GM21717 (cell line): ENCODE measurements around the gene SUN2.

Source experiments
- ATAC-seq: cut with Tn5 transposase; IDR thresholded peaks from one replicate; pipeline ENCODE4 v1.9.1; 2021; ENCODE audit warnings: mild to moderate bottlenecking, moderate library complexity; ENCODE audit not compliant: unreplicated experiment

SUN2 gene

DNA sequence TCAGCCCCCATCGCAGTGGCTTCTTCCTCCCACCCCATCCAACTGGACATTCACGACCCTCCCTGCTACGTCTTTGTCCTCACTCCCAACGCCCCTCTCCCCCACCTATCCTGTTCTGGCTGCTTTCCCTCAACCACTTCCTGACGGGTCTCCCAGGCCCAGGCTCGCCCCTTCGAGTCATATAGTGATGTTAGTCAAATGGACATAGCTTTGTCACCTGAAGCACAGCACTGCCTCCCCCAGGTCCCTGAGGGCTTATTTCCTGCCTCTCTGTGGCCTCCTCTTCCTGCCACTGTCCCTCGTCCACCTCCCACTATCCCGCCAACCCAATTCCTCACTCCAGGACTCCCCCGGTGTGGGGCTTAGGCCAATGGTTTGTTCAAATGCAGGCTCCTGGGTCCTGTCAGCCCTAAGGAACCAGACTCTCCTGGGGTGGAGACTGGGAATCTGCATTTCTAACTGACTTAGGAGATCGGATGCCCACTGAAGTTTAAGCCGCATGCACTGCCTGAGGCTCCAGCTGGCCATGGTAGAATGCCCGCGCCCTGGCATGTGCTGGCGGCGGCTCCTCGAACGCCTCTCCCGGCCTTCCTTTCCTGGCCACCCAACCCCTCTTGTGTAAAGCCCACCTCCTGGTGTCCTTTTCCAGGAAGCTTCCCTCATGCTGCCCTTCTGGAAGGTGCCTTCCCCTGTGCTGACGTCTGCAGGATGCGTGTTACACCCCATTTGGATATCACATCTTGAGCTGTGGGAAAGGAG is 18.3 kb downstream of the SUN2 start:
- no peak for ATAC-seq

DNA sequence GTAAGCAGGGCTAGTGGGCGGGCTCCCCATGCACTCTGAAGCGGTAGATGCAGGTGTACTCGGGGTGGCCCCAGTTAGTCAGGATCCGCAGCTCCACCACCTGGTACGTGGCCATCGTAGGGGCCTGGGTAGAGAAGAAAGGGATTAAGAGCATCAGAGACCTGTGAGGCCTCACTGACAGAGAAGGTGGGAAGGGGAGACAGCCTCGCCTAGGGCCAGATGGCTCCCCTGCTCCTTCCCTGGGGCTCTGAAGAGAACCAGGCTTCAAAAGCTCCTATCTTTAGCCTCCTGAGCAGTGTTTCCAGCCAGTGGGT is 19.6 kb downstream of the SUN2 start:
- no peak for ATAC-seq

DNA sequence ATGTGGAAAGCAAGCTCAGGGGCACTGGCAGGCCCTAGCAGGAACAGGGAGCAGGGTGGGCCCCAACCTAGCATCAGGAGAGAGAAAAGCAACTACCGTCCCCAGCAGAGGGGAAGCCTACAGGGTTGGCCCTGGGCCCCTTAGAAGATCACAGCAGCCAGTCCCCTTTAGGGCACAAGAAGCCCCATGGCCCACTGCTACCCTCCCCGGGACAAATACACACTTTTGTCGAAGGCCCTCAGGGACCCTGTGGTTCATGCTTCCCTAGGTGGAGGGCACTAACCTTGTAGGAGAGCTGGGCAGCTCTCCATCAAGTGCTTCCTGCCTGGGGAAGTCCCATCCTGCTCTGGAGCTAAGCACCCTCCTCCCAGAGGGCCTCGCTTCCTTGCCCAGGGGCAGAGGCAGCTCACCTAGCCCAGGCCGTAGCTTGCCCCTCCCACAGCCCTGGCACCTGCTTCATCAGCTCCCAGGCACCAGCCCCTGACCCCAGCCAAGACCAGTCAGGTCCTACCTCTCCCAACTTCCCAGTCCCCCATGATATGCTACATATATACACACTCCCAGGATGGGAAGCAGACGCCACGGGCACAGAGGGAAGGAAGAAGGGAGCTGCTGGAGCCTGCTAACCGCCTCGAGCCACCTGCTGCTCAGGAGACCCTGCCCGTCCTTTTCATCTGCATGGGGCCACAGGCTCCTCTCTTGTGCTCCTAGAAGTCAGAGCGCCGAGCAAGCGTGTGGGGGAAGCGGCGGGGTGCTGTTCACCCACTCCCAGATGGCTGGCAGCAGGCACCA is 20.1 kb downstream of the SUN2 start:
- ATAC-seq = no peak

DNA sequence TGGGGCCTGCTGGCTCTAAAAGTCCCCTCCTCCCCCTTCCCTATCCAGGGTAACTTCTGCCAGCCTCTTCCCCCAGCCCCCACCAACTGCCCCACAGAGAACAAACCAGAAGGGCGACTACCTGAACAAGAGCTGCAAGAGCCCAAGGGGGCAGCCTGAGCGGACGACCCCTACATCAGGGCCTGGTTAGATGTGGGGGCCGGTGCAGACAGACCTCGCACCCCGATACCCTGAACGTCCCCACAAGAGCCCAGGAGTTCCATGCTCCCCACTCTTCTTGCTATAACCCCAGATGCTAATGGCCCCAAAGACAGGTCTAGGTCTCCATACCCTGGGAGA is 20.7 kb downstream of the SUN2 start:
- no peak for ATAC-seq

DNA sequence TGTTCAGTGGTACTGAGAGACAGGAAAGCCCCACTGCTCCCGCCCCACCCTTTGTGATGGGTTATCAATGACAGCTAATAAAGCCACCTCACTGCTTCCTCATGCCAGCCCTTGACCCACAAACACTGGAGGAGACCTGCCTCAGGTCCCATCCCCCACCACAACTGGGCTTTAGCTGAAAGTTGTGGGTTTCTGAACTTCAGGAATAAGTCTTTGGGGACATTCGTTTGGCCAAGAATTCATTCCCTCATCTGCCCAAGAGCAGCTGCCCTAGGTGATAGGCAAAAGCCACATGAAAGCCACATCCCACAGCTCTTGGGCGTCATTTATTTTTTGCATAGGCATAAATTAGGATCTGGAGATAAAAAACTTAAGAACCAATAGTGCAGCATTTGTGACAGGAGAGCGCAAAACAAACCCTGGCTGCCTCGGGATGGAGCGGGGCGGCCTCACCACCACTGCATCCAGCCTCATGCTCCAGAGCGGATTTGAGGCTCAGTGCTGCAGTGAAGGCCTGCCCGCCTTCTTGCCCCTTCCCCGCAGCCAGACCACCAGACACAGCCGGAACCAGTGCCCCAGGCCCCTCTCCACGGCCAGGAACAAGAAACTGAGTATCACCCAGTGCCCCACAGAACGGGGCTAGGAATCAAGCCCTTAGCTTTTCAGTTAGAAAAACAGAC is 21.2 kb downstream of the SUN2 start:
- no peak for ATAC-seq

DNA sequence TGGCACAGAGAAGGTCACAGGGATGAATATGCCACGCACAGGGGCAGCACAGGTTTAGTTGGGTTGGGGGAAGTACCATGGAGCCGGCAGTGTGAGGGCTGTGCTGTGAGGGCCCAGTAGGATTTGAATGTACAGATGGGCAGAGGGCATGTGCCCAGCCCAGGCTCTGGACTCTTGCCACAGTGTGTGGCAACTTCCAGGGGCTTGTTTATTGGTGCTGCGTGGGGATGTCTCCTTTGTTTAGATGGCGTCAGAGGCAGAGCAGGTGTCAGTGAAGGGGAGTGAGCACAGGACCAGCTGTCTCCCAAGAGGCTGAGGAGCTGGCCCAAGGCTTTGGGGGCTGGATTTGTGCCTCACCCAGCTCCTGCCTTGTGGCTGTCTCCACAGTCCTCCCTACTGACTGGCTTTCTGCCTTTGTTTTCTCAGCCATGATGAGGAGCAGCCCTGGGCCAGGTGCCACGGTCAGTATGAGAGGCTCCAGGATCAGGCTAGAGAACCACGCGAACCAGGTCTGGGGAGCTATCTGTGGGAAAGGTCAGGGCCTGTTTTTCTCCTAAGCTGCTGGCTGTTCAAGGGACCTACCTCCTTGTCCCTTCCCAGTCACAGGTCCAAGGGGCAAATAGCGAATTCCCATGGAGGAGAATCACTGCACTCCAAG is 21.9 kb downstream of the SUN2 start:
- ATAC-seq = no peak

DNA sequence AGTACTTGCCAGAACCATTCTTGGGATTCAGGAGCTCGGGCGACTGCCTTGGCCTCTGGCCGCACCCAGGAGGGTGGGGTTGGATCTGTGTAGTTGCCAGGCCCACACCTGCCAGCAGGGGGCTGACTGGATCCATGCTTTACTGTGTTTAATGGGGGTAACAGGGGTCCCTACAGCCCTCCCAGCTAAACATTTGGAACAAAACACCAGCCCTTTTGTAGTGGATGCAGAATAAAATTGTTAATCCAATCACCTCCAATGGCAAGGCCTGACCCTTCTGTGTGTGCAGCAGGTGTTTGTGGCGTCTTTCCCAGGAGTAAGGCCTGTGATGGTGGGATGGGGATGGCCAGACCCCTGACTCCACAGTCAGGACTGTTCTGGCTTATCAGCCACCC is 22.5 kb downstream of the SUN2 start:
- no peak for ATAC-seq

DNA sequence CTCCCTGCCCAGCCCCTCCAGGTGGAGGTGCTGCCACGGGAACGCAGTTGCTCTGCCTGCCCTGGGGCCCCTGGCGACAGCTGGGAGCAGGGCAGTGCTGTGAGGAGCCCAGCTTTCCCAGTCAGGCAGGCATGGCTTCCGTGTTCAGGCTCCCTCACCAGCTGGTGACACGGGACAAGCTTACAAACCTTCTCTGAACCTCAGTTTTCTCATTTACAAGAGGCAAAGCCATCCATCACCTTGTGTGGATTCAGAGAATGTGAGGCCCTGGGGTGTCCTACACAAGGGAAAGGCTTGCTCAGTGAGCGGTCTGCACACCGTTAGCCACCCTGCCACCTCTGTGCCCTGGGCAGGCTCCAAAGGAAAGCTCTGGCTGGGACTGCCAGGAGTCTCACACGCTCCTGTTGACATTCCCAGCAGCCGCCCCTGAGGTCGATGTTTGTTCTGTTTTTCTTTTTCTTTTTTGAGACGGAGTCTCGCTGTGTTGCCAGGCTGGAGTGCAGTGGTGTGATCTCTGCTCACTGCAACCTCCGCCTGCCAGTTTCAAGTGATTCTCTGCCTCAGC is 23.5 kb downstream of the SUN2 start:
- ATAC-seq = no peak

DNA sequence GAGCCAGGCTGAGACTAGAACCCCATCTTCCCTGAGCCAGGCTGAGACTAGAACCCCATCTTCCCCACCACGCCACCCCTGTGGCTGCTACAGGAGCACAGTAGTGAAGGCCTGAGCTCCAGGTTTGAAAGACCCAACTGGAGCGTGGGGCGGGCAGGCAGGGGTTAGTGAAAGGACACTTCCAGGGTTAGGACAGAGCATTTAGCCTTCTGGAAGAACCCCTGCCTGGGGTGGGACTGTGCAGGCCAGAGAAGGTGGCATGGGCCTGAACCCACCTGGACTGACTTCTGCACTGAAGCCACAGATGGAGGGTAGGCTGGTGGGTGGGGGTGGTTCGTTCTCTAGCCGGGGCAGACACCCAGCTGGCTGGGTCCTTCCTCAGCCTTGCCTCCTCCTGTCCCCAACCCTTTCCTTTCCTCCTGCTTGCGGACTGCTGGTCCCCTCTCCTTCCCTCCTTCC is 24.1 kb downstream of the SUN2 start:
- ATAC-seq = no peak

DNA sequence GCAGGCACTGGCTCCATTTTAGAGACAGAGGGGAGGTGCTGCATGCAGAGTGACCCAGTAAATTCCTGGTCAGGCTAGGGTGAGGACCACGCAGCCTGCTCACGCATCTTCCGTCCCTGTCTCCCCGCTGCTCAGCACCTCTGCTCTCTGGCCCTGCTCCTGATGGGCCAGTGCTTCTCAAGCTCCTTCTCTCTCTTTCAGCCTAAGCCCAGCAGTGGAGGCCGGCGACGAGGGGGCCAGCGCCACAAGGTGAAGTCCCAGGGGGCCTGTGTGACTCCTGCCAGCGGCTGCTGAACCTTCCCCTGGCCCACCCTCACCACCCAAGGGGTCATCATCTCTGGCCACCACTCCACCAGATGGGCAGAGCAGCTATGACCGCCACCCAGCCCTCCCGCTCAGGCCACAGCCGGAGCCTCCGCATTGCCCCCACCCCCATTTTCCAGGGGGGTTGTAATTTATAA is 25.4 kb downstream of the SUN2 start:
- ATAC-seq = no peak

DNA sequence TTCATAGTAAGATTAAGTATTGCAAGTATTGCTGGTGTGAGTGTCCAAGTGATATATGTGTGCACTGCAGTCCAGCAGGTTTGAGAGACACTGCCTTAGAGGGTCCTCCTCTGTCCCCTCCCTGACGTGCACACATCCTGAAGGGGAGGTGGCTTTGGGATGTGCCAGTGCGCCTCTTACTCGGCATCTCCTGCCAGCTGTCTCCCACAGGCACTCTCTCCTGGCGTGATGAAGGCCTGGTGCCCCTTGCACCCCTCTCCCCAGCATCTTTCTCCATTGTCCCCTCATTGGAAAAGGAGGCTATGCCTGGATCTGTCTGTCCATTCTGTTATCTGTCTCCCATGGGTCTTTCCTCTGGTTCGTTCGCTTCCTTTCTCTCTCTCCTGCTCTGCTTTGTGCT is 25.9 kb downstream of the SUN2 start:
- no peak for ATAC-seq

DNA sequence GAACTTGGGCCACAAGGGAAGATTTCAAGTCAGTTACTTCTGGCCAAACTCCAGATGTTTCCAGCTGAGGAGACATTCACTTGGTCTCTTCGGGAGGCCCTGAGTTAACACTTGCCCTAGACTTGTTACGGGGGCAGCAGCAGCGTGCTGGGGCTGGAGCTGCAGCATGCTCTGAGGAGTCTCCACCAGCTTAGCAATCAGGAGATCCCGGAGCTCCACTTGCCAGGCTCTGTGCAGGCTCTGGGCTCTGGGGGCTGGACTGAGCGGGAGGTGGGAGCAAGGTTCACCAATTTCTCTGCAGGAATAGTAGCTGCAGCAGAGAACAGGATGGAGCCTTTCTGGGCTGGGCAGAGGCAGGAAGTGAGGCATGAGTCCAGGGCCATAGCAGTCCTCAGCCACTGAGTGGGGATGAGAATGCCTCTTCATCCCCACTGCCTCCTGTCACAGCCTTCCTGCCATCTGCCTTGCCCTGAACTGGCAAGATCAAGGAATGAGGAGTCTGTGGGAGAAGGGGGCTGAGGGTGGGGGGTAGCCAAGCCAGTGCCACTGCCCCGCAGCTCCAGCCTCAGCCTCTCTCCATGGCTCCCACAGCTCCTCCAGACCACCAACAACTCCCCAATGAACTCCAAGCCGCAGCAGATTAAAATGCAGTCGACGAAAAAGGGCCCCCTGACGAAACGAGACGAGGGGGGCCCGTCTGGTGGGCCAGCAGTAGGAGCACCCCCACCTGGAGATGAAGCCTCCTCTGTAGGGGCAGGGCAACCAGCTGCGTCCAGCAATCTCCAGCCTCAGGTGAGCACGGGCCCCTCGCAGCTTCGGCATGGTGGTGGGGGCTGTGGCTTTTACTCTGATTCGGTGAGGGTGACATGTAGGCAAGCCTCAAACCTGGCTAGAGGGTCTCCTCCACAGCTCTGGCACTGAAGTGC is 26.7 kb downstream of the SUN2 start:
- no peak for ATAC-seq

DNA sequence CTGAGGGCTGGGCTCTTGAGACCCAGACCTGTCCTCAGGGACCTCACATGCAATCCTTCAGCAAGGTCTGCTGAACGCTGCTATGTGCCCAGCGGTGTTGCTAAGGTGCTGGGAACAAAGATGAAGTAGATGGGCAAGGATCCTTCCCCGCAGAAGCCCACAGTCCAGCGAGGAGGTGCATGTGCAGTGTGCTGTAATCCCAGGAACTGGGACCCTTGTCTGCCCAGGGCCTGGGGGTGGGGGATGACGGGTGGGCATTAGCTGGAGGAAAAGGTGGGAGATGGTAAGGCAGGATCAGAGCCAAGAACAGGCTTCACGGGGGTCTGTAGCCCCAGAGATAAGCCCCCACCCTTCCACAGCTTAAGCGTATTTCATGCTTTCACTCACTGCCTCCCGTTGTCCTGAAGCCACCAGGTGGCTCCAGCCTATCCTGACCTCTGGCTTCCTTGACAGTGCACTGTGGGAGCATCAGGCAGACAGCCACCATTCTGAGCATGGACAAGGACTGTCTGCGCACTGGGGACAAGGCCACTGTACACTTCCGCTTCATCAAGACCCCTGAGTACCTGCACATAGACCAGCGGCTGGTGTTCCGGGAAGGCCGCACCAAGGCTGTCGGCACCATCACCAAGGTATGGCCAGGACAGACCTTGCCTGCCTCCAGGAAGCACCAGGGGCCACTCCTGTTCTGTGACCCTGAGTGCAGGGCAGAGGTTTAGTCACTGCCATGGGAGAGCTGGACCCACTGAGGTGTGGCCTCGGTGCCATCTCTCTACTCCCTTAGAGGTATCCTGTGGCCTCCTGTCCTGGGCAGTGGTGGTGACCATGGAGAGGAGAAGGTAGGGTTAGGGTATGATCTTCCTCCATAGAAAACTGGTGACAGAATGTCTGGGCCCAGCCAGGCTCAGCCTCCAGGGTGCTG is 28.0 kb downstream of the SUN2 start:
- no peak for ATAC-seq

DNA sequence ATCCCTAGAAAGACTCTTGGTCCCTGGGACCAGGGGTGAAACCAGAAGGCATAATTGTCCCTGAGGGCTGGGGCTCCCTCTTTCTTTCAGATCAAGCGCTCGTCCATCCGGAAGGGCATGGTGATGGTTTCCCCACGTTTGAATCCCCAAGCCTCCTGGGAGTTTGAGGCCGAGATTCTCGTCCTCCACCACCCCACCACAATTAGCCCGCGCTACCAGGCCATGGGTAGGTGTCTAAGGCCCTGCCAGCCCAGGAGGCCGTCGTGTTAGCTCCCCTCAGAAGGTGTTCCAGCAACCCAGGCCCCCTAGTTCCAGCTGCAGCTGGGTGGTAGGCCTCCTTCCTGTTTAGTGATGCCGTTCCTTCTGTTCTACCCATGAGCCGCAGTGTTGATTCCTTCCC is 28.7 kb downstream of the SUN2 start:
- ATAC-seq = no peak

DNA sequence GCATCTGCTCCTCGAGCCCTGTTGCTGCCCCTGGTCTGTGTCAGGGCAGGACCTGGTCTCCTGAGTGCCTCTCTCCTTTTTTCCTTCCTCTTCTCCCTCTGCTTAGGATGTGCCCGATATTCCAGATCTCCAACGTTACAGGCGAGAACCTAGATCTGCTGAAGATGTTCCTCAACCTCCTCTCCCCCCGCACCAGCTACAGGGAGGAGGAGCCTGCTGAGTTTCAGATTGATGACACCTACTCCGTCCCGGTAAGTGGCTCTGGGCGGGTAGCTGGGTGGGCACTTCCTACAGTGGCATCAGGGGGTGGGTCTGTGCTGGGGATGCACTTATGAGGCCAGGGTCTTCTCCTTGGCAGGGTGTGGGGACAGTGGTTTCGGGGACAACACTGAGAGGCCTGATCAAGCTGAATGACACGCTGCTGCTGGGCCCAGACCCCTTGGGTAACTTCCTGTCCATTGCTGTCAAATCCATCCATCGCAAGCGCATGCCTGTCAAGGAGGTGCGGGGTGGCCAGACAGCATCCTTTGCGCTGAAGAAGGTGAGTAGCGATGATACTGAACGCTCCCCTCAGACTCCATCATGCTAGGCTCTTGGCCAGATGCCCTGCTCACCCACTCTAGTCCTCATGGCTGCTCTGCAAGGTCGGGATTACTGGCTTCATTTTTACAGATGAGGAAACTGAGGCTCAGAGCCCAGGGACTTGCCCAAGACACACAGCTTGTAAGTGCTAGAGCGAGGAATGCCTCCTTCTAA is 29.7 kb downstream of the SUN2 start:
- no peak for ATAC-seq

DNA sequence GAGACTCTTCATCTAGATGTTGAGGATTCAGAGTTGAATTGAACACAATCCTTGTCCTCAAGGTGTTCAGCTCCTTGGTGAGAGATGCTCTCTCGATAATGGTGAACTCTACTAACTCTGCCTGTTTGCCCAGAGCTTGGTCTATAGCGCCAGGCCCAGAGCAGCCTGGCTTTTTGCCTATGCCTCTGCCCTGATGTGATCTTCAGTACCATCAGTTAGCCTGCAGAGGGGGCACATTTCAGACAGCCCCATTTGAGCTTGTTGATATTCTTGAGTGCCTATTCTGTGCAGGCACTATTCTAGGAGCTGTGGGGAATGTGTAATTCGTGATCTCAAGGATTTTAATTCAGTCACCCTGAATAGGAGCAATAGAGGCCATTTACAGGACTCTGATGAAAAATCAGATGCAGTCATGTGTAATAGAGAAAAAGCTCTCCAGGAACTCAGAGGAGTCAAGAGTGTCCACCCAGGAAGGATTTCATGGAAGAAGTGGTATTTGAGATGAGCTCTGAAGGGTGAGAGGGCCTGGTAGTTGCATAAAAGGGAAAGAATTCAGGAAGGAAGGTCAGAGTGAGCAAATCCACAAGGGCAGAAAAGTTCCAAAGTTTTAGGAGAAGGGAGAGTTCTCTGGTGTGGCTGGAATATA is 30.7 kb downstream of the SUN2 start:
- ATAC-seq = no peak

DNA sequence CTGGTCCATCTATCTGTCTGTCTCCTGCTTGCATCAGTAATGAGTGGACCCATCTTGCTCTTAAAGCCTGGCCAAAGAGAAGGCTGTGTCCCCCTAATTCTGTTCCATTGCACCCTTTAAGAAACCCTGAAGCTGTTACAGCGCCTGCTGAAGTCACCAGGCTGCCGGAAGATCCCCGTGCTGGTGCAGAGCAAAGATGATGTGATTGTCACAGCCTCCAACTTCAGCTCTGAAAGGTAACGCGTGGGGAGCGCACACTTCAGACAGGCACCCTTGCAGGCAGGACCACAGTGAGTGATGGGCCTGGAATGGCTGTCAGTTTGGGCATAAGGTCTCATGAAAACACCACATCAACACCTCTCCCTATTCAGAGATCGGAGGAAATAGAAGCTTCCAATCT is 31.6 kb downstream of the SUN2 start:
- no peak for ATAC-seq

DNA sequence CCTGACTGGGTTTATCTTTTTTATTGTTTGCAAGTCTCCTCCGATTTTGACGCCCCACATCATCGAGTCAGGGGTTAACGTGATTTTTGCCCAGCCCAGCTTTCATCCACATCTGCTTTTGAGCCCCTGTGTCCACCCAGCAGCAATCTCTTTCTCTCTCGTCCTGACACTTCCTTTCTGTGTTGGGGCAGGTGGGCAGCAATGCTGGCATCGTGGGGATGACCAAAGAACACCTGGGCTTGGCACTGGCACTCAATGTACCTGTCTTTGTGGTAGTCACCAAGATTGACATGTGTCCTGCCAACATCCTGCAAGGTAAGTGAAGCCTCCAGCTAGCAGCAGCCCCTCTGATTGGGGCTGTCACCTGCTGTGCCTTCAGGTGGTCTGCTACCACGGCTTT is 34.2 kb downstream of the SUN2 start:
- no peak for ATAC-seq
